ENCODE data around the gene ASCL5. TPM values are rescaled to one million over a fixed set of nuclear protein-coding genes. Genes with fewer than 3 reads are reported as not detected.

The ASCL5 gene
- total RNA-seq, 1 experiment from 2014 or later: 0.24 TPM

- DNase-seq: no peak
- intact Hi-C loops (cut with micrococcal nuclease; ENCODE audit: unreplicated experiment): no loop called here
- Histone ChIP-seq H3K27ac (no peak overlapping the region), H3K4me1 (replicated peaks; ENCODE audit: insufficient read depth) (no peaks in the 10 kb centered on the region), H2AFZ (no peak overlapping the region), H3K9me3 (ENCODE audit: insufficient read depth, low read depth) (no peaks in the 10 kb centered on the region), H3K79me2 (ENCODE audit: low read depth) (no peaks in the 10 kb centered on the region), H3K36me3 (ENCODE audit: low read depth) (no peaks in the 10 kb centered on the region), H4K20me1 (ENCODE audit: insufficient read depth) (no peaks in the 10 kb centered on the region), H3K27me3 (ENCODE audit: insufficient read depth, low read depth) (peaks cover 66% of the 10 kb centered on the region), H3K9me2 (ENCODE audit: insufficient read depth) (no peaks in the 10 kb centered on the region), H3F3A (ENCODE audit: insufficient read depth, low read depth) (no peaks in the 10 kb centered on the region), H3K4me2 (no peak overlapping the region), H3K4me3 (no peak overlapping the region)
- no TSS peak for BruUV-seq (replicated peaks)
- POLR2A ChIA-PET (ENCODE audit: unreplicated experiment): no interaction called here
- CTCF ChIA-PET: interaction anchor here (1.2 kb wide), 1 partner anchor 10 kb away, joined by 3 read pairs; no protein-coding TSS in a partner anchor
- TF ChIP-seq, protein P1, sequence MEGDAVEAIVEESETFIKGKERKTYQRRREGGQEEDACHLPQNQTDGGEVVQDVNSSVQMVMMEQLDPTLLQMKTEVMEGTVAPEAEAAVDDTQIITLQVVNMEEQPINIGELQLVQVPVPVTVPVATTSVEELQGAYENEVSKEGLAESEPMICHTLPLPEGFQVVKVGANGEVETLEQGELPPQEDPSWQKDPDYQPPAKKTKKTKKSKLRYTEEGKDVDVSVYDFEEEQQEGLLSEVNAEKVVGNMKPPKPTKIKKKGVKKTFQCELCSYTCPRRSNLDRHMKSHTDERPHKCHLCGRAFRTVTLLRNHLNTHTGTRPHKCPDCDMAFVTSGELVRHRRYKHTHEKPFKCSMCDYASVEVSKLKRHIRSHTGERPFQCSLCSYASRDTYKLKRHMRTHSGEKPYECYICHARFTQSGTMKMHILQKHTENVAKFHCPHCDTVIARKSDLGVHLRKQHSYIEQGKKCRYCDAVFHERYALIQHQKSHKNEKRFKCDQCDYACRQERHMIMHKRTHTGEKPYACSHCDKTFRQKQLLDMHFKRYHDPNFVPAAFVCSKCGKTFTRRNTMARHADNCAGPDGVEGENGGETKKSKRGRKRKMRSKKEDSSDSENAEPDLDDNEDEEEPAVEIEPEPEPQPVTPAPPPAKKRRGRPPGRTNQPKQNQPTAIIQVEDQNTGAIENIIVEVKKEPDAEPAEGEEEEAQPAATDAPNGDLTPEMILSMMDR (conservative IDR thresholded peaks at IDR 0.05): no peak
- TF ChIP-seq EZH2 (IDR thresholded peaks at IDR 0.05; ENCODE audit: low read depth): no peak
Measured at GRCh38 chr1:201096041-201096461, 30.9 kb downstream of the ASCL5 start.

DNA sequence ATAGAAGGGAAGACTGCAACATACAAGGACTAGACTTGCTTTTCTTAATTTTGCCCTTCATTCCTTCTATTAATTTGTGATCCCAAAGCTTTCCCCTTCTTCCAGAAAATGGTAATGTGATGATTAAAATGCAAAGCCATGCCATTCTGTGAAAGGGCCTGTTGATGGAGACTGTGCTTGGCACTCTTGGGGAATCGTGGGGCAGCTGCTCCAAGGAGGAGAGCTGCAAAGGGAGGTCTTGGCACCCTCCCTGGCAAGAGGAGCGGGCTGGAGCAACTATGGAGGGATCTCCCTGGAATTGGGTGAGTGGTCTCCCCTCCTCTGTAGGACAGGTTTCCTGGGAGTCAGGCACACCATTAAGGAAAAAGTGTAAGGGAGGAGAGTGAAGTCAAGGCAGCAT is 31.4 kb downstream of the ASCL5 start:
- DNase-seq: no peak
- intact Hi-C loops (cut with micrococcal nuclease; ENCODE audit: unreplicated experiment): no loop called here
- Histone ChIP-seq H3K27ac (no peak overlapping the region), H3K4me1 (replicated peaks; ENCODE audit: insufficient read depth) (no peaks in the 10 kb centered on the region), H3K27me3 (ENCODE audit: insufficient read depth, low read depth) (peaks cover 63% of the 10 kb centered on the region), H3K9me2 (ENCODE audit: insufficient read depth) (no peaks in the 10 kb centered on the region), H4K20me1 (ENCODE audit: insufficient read depth) (no peaks in the 10 kb centered on the region), H3F3A (ENCODE audit: insufficient read depth, low read depth) (no peaks in the 10 kb centered on the region), H3K79me2 (ENCODE audit: low read depth) (no peaks in the 10 kb centered on the region), H2AFZ (no peak overlapping the region), H3K4me2 (no peak overlapping the region), H3K4me3 (no peak overlapping the region), H3K36me3 (ENCODE audit: low read depth) (no peaks in the 10 kb centered on the region), H3K9me3 (ENCODE audit: insufficient read depth, low read depth) (no peaks in the 10 kb centered on the region)
- TF ChIP-seq, protein P1 (conservative IDR thresholded peaks at IDR 0.05): no peak
- TF ChIP-seq EZH2 (IDR thresholded peaks at IDR 0.05; ENCODE audit: low read depth): no peak
- ChIA-PET CTCF (interaction anchor here (1.2 kb wide), 1 partner anchor 9 kb away, joined by 3 read pairs; no protein-coding TSS in a partner anchor), POLR2A (ENCODE audit: unreplicated experiment) (no interaction called here)
- no TSS peak for BruUV-seq (replicated peaks)

GRCh38 chr1:201094832-201095231 is 32.2 kb downstream of the ASCL5 start:
- Histone ChIP-seq H3K4me2 (no peak overlapping the region), H3F3A (ENCODE audit: insufficient read depth, low read depth) (no peaks in the 10 kb centered on the region), H4K20me1 (ENCODE audit: insufficient read depth) (no peaks in the 10 kb centered on the region), H3K9me3 (ENCODE audit: insufficient read depth, low read depth) (no peaks in the 10 kb centered on the region), H3K79me2 (ENCODE audit: low read depth) (no peaks in the 10 kb centered on the region), H3K9me2 (ENCODE audit: insufficient read depth) (no peaks in the 10 kb centered on the region), H3K4me3 (no peak overlapping the region), H3K4me1 (replicated peaks; ENCODE audit: insufficient read depth) (no peaks in the 10 kb centered on the region), H2AFZ (no peak overlapping the region), H3K36me3 (ENCODE audit: low read depth) (no peaks in the 10 kb centered on the region), H3K27me3 (ENCODE audit: insufficient read depth, low read depth) (peaks cover 63% of the 10 kb centered on the region), H3K27ac (no peak overlapping the region)
- TF ChIP-seq EZH2 (IDR thresholded peaks at IDR 0.05; ENCODE audit: low read depth): no peak
- TF ChIP-seq, protein P1 (conservative IDR thresholded peaks at IDR 0.05): no peak
- ChIA-PET CTCF (no interaction called here), POLR2A (ENCODE audit: unreplicated experiment) (interaction anchor here (0.5 kb wide), 1 partner anchor 27 kb away, joined by 3 read pairs; no protein-coding TSS in a partner anchor)
- intact Hi-C loops (cut with micrococcal nuclease; ENCODE audit: unreplicated experiment): no loop called here
- no TSS peak for BruUV-seq (replicated peaks)
- no peak for DNase-seq

Measured in PC-9 (cell line).